HepG2 (cell line): ENCODE results near the gene NR4A2. TPM values are rescaled to one million over a fixed set of nuclear protein-coding genes. Genes with fewer than 3 reads are reported as not detected.

Experiments used
- ATAC-seq: fragments of 200-7000 bp; cut with Tn5 transposase; 3 replicates; pipeline ENCODE4 v1.9.1; 2020; ENCODE audit warnings: mild to moderate bottlenecking, moderate library complexity
- BruUV-seq: library from RNA; stranded (reverse); fragments of 400-500 nt; replicated peaks from 2 replicates; lab custom pipeline; 2021; lab: Mats Ljungman, UMichigan
- CTCF ChIA-PET: fragments of 300-600 bp; formaldehyde crosslinking; extraction: SDS; loops from one replicate; lab custom pipeline; 2021; ENCODE audit warnings: low total read pairs, inconsistent platforms, low intra/inter-chr PET ratio; lab: Yijun Ruan, JAX
- POLR2A ChIA-PET: fragments of 350-600 bp; sonication (Branson Sonifier 250); formaldehyde crosslinking; loops from one replicate; lab custom pipeline; 2020; ENCODE audit warnings: antibody characterized with exemption, inconsistent platforms; lab: Yijun Ruan, JAX
- DNase-seq: peaks from one replicate; pipeline ENCODE4 v3.0.0-alpha.2; 2015; ENCODE audit warnings: low spot score
- FAIRE-seq: peaks from 3 replicates; lab custom pipeline; 2011; peaks lifted over from hg19 to GRCh38; lab: Jason Lieb, UNC
- H2AFZ ChIP-seq: one replicate; pipeline ENCODE4 v1.6.1; 2011; ENCODE audit warnings: low read length, inconsistent platforms
- H3K27ac ChIP-seq: fragments of 300-600 bp; 3 replicates; pipeline ENCODE4 v1.8.0; 2011; ENCODE audit warnings: mixed run types, mild to moderate bottlenecking, mixed read lengths, low read length, inconsistent platforms; ENCODE audit not compliant: insufficient read depth; ENCODE audit errors: extremely low read length
- H3K27me3 ChIP-seq, 2 experiments: fragments of 200-600 bp in 1 of 2; 2 replicates in 1 of 2; 3 replicates in 1 of 2; pipeline versions ENCODE4 v1.6.0 to v1.8.0; 2011; ENCODE audit warnings: low read length in 2 of 2, mild to moderate bottlenecking in 2 of 2, moderate library complexity in 2 of 2, inconsistent platforms in 1 of 2; ENCODE audit not compliant: insufficient read depth in 2 of 2, control insufficient read depth in 1 of 2
- H3K36me3 ChIP-seq, 2 experiments: fragments of 200-600 bp in 1 of 2; replicated peaks in 1 of 2; 2 replicates in 1 of 2; 3 replicates in 1 of 2; pipeline versions ENCODE4 v1.5.1 to v1.8.0; 2011; ENCODE audit warnings: low read length in 2 of 2, inconsistent platforms in 1 of 2; ENCODE audit not compliant: insufficient read depth in 2 of 2, control insufficient read depth in 1 of 2
- H3K4me1 ChIP-seq: 2 replicates; pipeline ENCODE4 v1.5.1; 2012; ENCODE audit warnings: low read length, inconsistent platforms; ENCODE audit not compliant: insufficient read depth
- H3K4me2 ChIP-seq: 2 replicates; pipeline ENCODE4 v1.6.0; 2011; ENCODE audit warnings: low read depth, low read length, inconsistent platforms
- H3K4me3 ChIP-seq, 3 experiments: fragments of 200-600 bp in 1 of 3; sonication (generic), shearing (Covaris generic) in 1 of 3; replicated peaks in 1 of 3; 2 replicates each; pipeline ENCODE4 v1.5.1; 2011 to 2016; ENCODE audit warnings: low read length in 3 of 3, inconsistent platforms in 2 of 3, low read depth in 2 of 3, mild to moderate bottlenecking in 2 of 3, control low read depth in 1 of 3, mixed read lengths in 1 of 3; ENCODE audit not compliant: insufficient read depth in 1 of 3
- H3K79me2 ChIP-seq: one replicate; pipeline ENCODE4 v1.6.1; 2011; ENCODE audit warnings: low read length, inconsistent platforms; ENCODE audit not compliant: insufficient read depth
- H3K9ac ChIP-seq: 2 replicates; pipeline ENCODE4 v1.6.0; 2011; ENCODE audit warnings: mild to moderate bottlenecking, low read depth, low read length, inconsistent platforms; ENCODE audit not compliant: insufficient read depth
- H3K9me3 ChIP-seq: 2 replicates; pipeline ENCODE4 v1.5.1; 2012; ENCODE audit warnings: mild to moderate bottlenecking, low read length
- H4K20me1 ChIP-seq: 2 replicates; pipeline ENCODE4 v1.6.0; 2011; ENCODE audit warnings: inconsistent platforms, mild to moderate bottlenecking, low read length, moderate library complexity; ENCODE audit not compliant: insufficient read depth
- HMG20A ChIP-seq: IDR thresholded peaks from 2 replicates; pipeline ENCODE4 v1.6.1; 2016; ENCODE audit warnings: borderline replicate concordance
- JUND ChIP-seq: sonication (generic); formaldehyde crosslinking; IDR thresholded peaks from 2 replicates; pipeline ENCODE4 v1.8.0; 2022; ENCODE audit warnings: mild to moderate bottlenecking, missing genetic modification reagents
- MAFF ChIP-seq: IDR thresholded peaks from 2 replicates; pipeline ENCODE4 v1.6.1; 2011; ENCODE audit warnings: low read depth, low read length, improper control_type of control experiment
- MED8 ChIP-seq: sonication (generic); formaldehyde crosslinking; IDR thresholded peaks from 2 replicates; pipeline ENCODE4 v1.8.1; 2023; ENCODE audit warnings: mild to moderate bottlenecking, missing genetic modification reagents; ENCODE audit not compliant: insufficient replicate concordance
- NR3C1 ChIP-seq: sonication (generic); formaldehyde crosslinking; IDR thresholded peaks from 2 replicates; pipeline ENCODE4 v1.4.0; 2020; ENCODE audit warnings: missing genetic modification reagents
- PCBP1 ChIP-seq: fragments of 200-400 bp; formaldehyde crosslinking; IDR thresholded peaks from 2 replicates; pipeline ENCODE4 v1.6.1; 2017; ENCODE audit warnings: mild to moderate bottlenecking, low read depth, low read length, borderline replicate concordance
- POLR2A ChIP-seq, 2 experiments: IDR thresholded peaks; 2 replicates each; pipeline ENCODE4 v1.6.1; 2011; ENCODE audit warnings: low read depth in 2 of 2, low read length in 2 of 2, mild to moderate bottlenecking in 1 of 2, moderate library complexity in 1 of 2; ENCODE audit not compliant: insufficient read depth in 1 of 2
- PRMT3 ChIP-seq: sonication (generic); formaldehyde crosslinking; IDR thresholded peaks from 2 replicates; pipeline ENCODE4 v1.8.1; 2022; ENCODE audit warnings: low read depth, mild to moderate bottlenecking, moderate library complexity, missing genetic modification reagents, borderline replicate concordance
- REXO4 ChIP-seq: sonication (generic); formaldehyde crosslinking; IDR thresholded peaks from 2 replicates; pipeline ENCODE4 v1.8.0; 2022; ENCODE audit warnings: missing genetic modification reagents, mild to moderate bottlenecking, borderline replicate concordance
- SETDB1 ChIP-seq: sonication (generic); formaldehyde crosslinking; IDR thresholded peaks from 2 replicates; pipeline ENCODE4 v1.5.1; 2020; ENCODE audit warnings: missing genetic modification reagents, mild to moderate bottlenecking, borderline replicate concordance
- SIN3A ChIP-seq: IDR thresholded peaks from 2 replicates; pipeline ENCODE4 v1.6.1; 2011; ENCODE audit warnings: low read depth, mild to moderate bottlenecking, control low read depth, low read length, borderline replicate concordance
- TCF7 ChIP-seq: sonication (generic); IDR thresholded peaks from 2 replicates; pipeline ENCODE4 v1.6.1; 2016; ENCODE audit warnings: antibody characterized with exemption, low read depth
- ZBTB21 ChIP-seq: sonication (generic); formaldehyde crosslinking; IDR thresholded peaks from 2 replicates; pipeline ENCODE4 v1.4.0; 2020; ENCODE audit warnings: missing genetic modification reagents
- ZFYVE20 ChIP-seq: sonication (generic); formaldehyde crosslinking; IDR thresholded peaks from 2 replicates; pipeline ENCODE4 v1.8.0; 2023; ENCODE audit warnings: low read depth, mild to moderate bottlenecking, moderate library complexity, missing genetic modification reagents, borderline replicate concordance
- ZNF292 ChIP-seq: sonication (generic); formaldehyde crosslinking; IDR thresholded peaks from 2 replicates; pipeline ENCODE4 v1.8.1; 2022; ENCODE audit warnings: mild to moderate bottlenecking, low read depth, missing genetic modification reagents, borderline replicate concordance
- ZNF350 ChIP-seq: sonication (generic); formaldehyde crosslinking; IDR thresholded peaks from 2 replicates; pipeline ENCODE4 v1.4.0; 2020; ENCODE audit warnings: mild to moderate bottlenecking, low read depth, missing genetic modification reagents, borderline replicate concordance
- ZNF530 ChIP-seq: sonication (generic); formaldehyde crosslinking; IDR thresholded peaks from 2 replicates; pipeline ENCODE4 v1.5.0; 2020; ENCODE audit warnings: low read depth, mild to moderate bottlenecking, missing genetic modification reagents
- ZNF709 ChIP-seq: sonication (generic); formaldehyde crosslinking; IDR thresholded peaks from 2 replicates; pipeline ENCODE4 v1.5.0; 2020; ENCODE audit warnings: mild to moderate bottlenecking, missing genetic modification reagents
- ZNF777 ChIP-seq: sonication (generic); formaldehyde crosslinking; IDR thresholded peaks from 2 replicates; pipeline ENCODE4 v1.4.0; 2020; ENCODE audit warnings: missing genetic modification reagents
- WGBS: methylation state at CpG from one replicate; pipeline ENCODE4 v1.1.6; 2017; ENCODE audit warnings: low lambda C conversion rate; 5-methylcytosine and 5-hydroxymethylcytosine counted together
- in situ Hi-C: cut with HindIII; loops from 2 replicates; pipeline ENCODE4 v1.10.0; 2017; ENCODE audit warnings: low pct_unique_long_range_greater_than_20kb; ENCODE audit not compliant: extremely low pct_ligation_motif_present
- intact Hi-C: fragments of 100-400 bp; cut with micrococcal nuclease; formaldehyde crosslinking; loops from one replicate; pipeline ENCODE4 v1.10.0; 2022; ENCODE audit not compliant: unreplicated experiment
- polyA plus RNA-seq, 8 experiments: library from polyadenylated mRNA; depleted of rRNA in 3 of 8; stranded (reverse) in 7 of 8; unstranded in 1 of 8; fragments of >200 nt; fragmentation: Illumina TruSeq in 4 of 8; extraction: Trizol in 4 of 8; gene quantifications; 2 replicates each; pipeline versions ENCODE4 v1.2.1 to v1.2.3, GENCODE V29; 2011 to 2016; ENCODE audit warnings: low read depth in 4 of 8, missing spikeins in 1 of 8, mixed read lengths in 1 of 8; ENCODE audit not compliant: insufficient read depth in 1 of 8
- total RNA-seq, 5 experiments: library from RNA; depleted of rRNA; stranded (reverse); fragments of >200 nt; fragmentation: Illumina TruSeq; extraction: Trizol; gene quantifications; 2 replicates each; pipeline ENCODE4 v1.2.3, GENCODE V29; 2016; ENCODE audit warnings: low read depth in 1 of 5

The NR4A2 gene
- total and polyA plus RNA-seq, 2 of the 13 experiments (the other 11 are each of a cell fraction or from before 2014, with no cell fraction given) = not detected

- no peak for TF ChIP-seq SIN3A
- TF ChIP-seq HMG20A (CRISPR knock-in tag) = no peak
- TF ChIP-seq SETDB1 = no peak
- no peak for TF ChIP-seq ZNF350 (CRISPR knock-in tag)
- TF ChIP-seq NR3C1 = no peak
- TF ChIP-seq TCF7 = no peak
- no peak for TF ChIP-seq REXO4 (CRISPR knock-in tag)
- TF ChIP-seq ZNF292 (CRISPR knock-in tag) = no peak
- no peak for TF ChIP-seq PRMT3 (CRISPR knock-in tag)
- TF ChIP-seq ZFYVE20 (CRISPR knock-in tag) = no peak
- TF ChIP-seq ZNF530 (CRISPR knock-in tag) = no peak
- no peak for TF ChIP-seq PCBP1
- TF ChIP-seq ZNF709 = no peak
- no peak for TF ChIP-seq MAFF
- no peak for TF ChIP-seq ZBTB21 (CRISPR knock-in tag)
- no peak for TF ChIP-seq JUND (CRISPR knock-in tag)
- no peak for TF ChIP-seq POLR2A (IDR thresholded peaks at IDR 0.05; ENCODE audit: insufficient read depth in 1 of 2, low read depth in 2 of 2, low read length in 2 of 2)
- TF ChIP-seq ZNF777 = no peak
- no peak for TF ChIP-seq MED8 (CRISPR knock-in tag)
- Histone ChIP-seq H3K79me2 (no peaks in the 10 kb centered on the region), H3K4me2 (no peak overlapping the region), H4K20me1 (no peaks in the 10 kb centered on the region), H3K9me3 (no peaks in the 10 kb centered on the region), H3K4me3 (no peak overlapping the region), H3K27me3 (peaks cover 3 to 36% of the 10 kb centered on the region in 2 experiments; a peak in 3 of 5 replicates), H3K4me1 (peaks cover 16% of the 10 kb centered on the region), H3K36me3 (no peaks in the 10 kb centered on the region), H3K9ac (no peak overlapping the region), H2AFZ (no peak overlapping the region), H3K27ac (no peak overlapping the region)
- DNase-seq (no peak), FAIRE-seq (no peak), ATAC-seq (no peak)
- CTCF ChIA-PET = no interaction called here
- intact Hi-C loops (loop anchor here (10.0 kb wide), 3 partner anchors 365 to 715 kb away; no protein-coding TSS in a partner anchor), in situ Hi-C loops (loop anchor here (5.0 to 25.0 kb wide), 3 partner anchors 247 to 847 kb away; no protein-coding TSS in a partner anchor)
- BruUV-seq = no TSS peak
- POLR2A ChIA-PET = no interaction called here
- WGBS = 39% methylated on average over 3 of the region's 3 CpGs
Observed at GRCh38 chr2:156339865-156340264, 7.3 kb upstream of the NR4A2 start.
